NCI-H187 treated with DMSO at 0.1 percent for 48 hours (cell line): ENCODE data around the gene ACACA.
"Not testable (repeated sequence)": the region's sequence is repeated elsewhere in the genome, so short reads cannot be mapped to it uniquely, and the experiment has no call there.

Source experiments
- DNase-seq: peaks from one replicate; lab custom pipeline; 2025; lab: John Stamatoyannopoulos, UW

ACACA gene

DNA sequence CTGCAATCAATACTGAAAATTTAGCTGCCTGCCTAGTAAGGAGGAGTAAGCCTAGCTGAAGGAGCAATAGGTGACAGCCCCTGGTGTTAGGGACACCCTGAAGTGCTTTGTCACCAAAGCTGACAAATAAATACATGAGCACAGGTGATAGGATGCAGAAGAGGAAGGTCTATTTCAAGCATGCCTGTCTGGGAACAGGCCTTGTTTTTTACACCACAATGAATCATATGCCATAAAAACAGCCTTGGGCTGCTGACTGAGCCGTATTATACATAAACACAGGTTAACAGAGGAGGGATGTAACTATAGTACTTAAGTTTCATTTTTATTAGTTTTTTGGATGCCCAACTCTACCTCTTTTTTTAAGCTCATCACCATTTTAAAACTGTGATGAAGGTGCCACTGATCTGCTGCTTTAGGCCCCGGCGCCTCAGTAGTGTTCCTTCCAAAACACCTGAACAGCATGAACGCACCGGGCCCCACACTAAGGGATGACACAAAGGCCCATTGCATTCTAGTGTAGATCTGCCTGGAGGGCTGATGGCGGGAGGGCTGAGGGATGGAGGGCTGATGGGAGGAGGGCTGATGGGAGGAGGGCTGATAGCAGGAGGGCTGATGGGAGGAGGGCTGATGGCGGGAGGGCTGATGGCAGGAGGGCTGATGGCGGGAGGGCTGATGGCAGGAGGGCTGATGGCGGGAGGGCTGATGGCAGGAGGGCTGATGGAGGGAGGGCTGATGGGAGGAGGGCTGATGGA, 307.5 kb downstream of the ACACA start:
- DNase-seq: no peak

- DNase-seq: no peak
Observed at GRCh38 chr17:37098152-37098551, 308.5 kb downstream of the ACACA start.

DNA sequence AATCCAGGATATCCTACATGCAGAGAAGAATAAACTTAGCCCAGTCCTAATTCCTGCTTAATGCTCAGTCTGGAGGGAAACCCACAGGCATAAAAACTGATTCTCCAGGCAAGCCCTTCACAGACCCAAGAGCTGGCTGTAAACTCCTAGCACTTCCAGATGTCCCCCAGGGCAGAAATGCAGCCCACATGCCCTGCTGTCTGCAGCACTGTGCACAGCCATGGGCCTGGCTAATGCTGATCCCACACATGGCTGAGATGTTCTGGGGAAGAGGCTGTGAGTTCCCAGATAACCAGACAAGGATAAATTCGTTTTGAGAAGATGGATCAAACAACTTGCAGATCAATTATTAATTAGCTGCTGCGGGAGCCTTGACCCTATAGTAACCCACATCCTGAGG, 309.5 kb downstream of the ACACA start:
- no peak for DNase-seq

GRCh38 chr17:37096071-37096470, 310.6 kb downstream of the ACACA start:
- no peak for DNase-seq

- DNase-seq: no peak
Observed at GRCh38 chr17:37094391-37094790, 312.2 kb downstream of the ACACA start.

GRCh38 chr17:37092701-37093100, 313.9 kb downstream of the ACACA start:
- no peak for DNase-seq

DNA sequence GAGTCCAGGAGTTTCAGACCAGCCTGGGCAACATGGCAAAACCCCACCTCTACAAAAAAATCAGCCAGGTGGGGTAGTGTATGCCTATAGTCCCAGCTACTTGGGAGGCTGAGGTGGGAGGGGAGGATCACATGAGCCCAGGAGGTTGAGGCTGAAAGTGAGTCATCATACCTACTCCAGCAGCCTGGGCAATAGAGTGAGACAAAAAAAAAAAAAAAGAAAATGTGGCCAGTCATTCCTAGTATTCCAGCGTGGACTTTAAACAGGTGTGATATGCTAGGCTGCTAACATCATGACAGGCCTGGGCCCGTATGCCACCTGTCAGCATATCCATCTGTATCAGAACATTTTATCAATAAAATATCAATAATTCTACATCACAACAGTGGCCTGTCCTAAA, 314.6 kb downstream of the ACACA start:
- no peak for DNase-seq

- no peak for DNase-seq
Observed at GRCh38 chr17:37090941-37091340, 315.7 kb downstream of the ACACA start.

DNA sequence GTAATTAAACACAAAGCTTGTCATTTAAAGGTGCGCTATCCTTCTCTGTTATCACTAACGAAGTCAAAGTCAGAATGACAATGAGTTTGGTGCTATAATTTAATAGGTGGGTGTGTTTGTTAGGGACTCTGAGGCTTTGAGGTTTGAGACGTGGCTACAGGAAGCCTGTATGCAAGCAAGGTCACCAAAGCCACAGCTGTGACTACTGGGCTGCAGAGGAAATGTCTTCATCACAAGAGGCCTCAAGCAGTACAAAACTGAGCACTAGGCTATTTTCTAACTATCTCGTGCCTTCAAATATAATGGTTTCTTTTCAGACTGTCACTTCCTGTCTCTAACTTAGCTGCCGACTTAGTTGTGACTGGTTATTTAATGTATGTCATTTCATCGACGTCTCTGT, 316.7 kb downstream of the ACACA start:
- no peak for DNase-seq

DNA sequence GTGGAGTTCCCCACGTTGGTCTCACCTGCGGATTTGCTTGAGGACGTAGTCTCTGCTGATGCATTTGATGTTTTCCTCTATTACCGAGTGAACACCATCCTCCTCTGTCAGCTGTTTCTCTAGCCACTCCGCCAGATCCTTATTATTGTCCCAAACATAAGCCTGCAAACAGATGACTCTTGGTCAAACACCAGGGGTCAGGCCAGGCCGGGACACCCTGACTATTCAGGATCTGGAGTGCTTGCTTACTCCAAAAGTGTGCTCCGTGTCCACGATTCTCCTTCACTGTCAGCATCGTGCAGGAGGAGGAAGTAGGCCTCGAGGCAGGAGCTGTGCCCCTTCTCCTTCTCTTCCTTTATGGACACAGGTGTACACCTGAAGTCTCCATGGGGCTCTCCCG, 317.7 kb downstream of the ACACA start:
- DNase-seq: no peak

DNA sequence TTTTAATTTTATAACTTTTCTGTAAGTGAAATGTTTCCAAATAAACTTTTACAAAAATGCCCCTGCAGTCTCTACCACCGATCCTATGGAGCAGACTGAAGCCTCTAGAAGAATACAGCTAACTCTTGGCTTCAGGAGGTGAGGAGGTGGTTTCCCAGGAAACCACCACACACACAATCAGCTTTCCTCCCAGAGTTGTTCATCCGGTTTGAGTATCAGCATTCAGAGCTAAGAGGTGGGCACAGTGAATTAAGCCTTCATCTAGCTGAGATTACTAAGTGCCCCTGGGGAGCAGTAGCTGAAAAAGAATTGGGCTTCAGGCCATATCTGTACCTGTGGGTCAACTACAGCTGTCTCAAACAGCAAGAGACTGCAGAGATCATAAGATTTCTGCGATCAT, 318.2 kb downstream of the ACACA start:
- DNase-seq: no peak

DNA sequence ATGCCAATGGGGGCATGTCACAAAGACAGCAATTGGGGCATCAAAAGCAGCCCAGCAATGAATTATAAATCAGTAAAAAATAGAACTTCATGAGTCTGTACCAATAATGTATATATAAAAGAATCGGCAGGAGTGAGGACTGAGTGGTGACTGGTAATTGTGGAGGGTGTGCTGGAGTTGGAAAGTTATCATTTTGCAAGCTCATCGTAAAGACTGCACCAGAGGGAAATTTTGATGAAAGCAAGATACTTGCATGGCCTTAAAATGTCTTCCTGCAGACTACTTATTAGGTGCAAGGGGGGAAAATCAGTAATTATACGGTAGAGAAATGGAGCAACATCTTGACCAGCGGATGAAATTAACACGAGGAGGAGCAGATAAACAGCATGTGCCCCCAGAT, 319.0 kb downstream of the ACACA start:
- no peak for DNase-seq

GRCh38 chr17:37086948-37087347, 319.7 kb downstream of the ACACA start:
- DNase-seq: no peak

DNA sequence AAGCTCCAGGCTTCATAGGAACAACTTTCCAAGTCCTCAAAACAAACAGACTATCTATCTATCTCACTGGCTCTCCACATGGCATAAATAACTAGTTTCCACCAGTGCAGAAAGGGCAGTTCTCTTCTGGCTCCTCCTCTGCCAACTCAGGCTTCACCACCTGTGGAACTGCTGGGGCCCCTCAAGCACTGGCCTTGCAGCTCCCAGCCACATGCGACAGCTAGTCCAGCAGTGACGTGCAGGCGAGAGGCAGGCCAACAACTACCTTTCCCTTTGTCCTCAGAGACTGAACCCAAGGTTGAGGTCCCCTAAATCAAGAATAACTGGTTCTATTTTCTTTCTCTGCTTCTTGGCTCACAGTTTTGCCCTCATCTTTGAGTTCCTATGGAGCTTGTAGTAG, 320.3 kb downstream of the ACACA start:
- DNase-seq: no peak

- DNase-seq: no peak
Observed at GRCh38 chr17:37084372-37084771, 322.3 kb downstream of the ACACA start.

GRCh38 chr17:37083456-37083855, 323.2 kb downstream of the ACACA start:
- DNase-seq: no peak

DNA sequence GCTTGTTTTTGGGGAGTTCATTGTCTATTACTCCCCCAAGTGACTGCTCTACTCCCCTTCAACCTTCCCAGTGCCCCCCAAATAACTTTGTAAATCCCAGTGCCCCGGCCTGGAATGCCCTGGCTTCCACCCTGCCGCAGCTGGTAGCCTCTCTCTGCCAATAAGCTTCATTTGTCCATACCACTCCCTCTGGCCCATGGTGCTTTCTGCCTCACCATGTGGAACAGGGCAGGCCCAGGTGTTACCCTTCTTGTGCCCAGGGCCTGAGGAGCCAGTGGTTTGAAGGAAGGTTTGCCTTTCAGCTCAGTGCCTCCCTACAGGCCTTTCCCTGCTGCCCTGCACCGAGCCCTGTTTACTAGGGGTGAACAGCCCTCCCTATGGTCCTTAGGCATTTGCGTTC, 323.7 kb downstream of the ACACA start:
- DNase-seq: no peak

- DNase-seq: no peak
Observed at GRCh38 chr17:37082311-37082860, 324.2 kb downstream of the ACACA start.

DNA sequence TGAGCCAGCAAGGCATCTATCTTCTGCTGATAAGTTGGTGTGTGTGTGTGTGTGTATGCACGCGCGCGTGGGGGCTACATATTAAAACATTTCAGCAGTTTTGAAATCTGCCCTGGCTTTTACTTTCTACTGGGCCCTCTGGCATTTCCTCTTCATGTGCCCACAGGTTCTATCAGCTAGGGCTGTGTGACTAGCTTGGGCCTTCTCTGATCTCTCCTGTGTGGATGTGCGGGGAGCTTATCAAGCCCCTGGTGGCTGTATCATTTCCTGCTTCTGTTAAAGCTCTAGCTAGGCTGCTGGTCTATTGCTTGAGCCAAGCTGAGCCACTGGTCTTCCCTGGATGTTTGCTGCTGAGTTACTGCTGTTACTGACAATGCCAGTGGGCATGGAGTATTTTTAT, 325.3 kb downstream of the ACACA start:
- DNase-seq: no peak

- no peak for DNase-seq
Observed at GRCh38 chr17:37079735-37080134, 326.9 kb downstream of the ACACA start.

- DNase-seq: no peak
Observed at GRCh38 chr17:37079065-37079708, 327.4 kb downstream of the ACACA start.

DNA sequence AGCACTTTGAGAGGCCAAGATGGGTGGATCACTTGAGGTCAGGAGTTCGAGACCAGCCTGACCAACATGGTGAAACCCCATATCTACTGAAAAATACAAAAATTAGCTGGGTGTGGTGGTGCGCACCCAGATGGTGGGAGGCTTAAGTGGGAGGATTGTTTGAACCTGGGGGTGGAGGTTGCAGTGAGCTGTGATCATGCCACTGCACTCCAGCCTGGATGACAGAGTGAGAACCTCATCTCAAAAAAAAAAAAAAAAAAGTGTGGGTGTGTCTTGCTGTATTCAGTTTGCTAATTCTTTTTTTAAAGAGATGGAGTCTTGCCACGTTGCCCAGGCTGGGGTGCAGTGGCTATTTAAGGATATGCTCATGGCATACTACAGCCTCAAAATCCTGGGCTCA, 333.2 kb downstream of the ACACA start:
- not testable (repeated sequence) for DNase-seq

DNA sequence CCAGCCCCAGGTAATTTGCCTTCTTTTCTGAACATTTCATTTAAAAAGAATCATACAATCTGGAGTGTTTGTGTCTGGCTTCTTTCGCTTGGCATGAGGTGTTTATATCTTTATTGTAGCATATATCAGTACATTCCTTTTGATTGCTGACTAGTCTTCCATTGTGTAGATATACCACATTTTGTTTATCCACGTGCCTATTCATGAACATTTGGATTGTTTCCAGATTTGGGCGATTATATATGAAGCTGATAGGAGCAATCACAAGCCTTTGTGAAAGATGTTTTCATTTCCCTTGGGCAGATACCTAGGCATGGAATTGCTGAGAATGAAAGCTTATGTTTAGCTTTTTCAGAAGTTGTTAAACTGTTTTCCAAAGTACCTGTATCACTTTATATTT, 337.5 kb downstream of the ACACA start:
- no peak for DNase-seq

DNA sequence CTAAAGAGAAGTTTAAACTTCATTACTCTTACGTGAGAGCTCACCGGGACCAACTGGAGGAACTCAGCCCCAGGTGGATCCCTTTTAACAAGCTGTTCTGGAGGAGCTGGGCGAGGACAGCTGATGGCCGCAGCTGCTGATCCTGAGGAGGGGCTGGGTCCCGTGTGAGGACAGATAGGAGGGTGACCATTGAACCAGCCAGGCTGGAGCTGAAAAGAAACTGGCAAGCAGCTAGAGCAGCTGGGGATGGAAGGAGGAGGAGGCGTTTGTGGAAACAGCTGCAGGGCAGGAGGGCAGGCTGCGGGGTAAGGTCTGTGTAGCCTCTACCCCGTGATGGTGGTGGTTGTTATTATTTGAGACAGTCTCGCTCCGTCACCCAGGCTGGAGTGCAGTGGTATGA, 338.4 kb downstream of the ACACA start:
- DNase-seq: no peak
